Nephron progenitor cell (in vitro differentiated cells): Measurements from ENCODE around the gene ARHGAP9.

Experiments
- DNase-seq: peaks from one replicate; pipeline ENCODE4 v3.0.0; 2021
- H3K27ac Mint-ChIP-seq: 2 replicates; pipeline ENCODE4 v1.8.0; 2021; ENCODE audit warnings: mild to moderate bottlenecking, moderate library complexity, mixed read lengths
- H3K27me3 Mint-ChIP-seq: 2 replicates; pipeline ENCODE4 v1.8.0; 2021; ENCODE audit warnings: mild to moderate bottlenecking, low read depth, mixed read lengths; ENCODE audit not compliant: poor library complexity
- H3K36me3 Mint-ChIP-seq: 2 replicates; pipeline ENCODE4 v1.8.0; 2021; ENCODE audit warnings: low read depth, mixed read lengths
- H3K4me1 Mint-ChIP-seq: 2 replicates; pipeline ENCODE4 v1.8.0; 2021; ENCODE audit warnings: mixed read lengths
- H3K4me3 Mint-ChIP-seq: 2 replicates; pipeline ENCODE4 v1.8.0; 2021; ENCODE audit warnings: mild to moderate bottlenecking, moderate library complexity, mixed read lengths
- H3K9me3 Mint-ChIP-seq: 2 replicates; pipeline ENCODE4 v1.8.0; 2021; ENCODE audit warnings: mild to moderate bottlenecking, moderate library complexity, mixed read lengths
- CTCF ChIP-seq: fragments of 200-600 bp; sonication (generic); IDR thresholded peaks from 2 replicates; pipeline ENCODE4 v1.5.0; 2021; ENCODE audit warnings: antibody characterized with exemption

The ARHGAP9 gene

GRCh38 chr12:57477710-57478681 lies 1.7 kb downstream of the ARHGAP9 start:
- Mint-ChIP-seq H3K9me3 (no peaks in the 10 kb centered on the region), H3K36me3 (no peaks in the 10 kb centered on the region), H3K4me1 (peaks cover 46% of the 10 kb centered on the region), H3K27ac (no peak overlapping the region), H3K4me3 (peak overlapping the region; percentile 28), H3K27me3 (peaks cover 99% of the 10 kb centered on the region)
- no peak for TF ChIP-seq CTCF
- DNase-seq = no peak

GRCh38 chr12:57476993-57477709 lies 2.5 kb downstream of the ARHGAP9 start:
- Mint-ChIP-seq H3K36me3 (no peaks in the 10 kb centered on the region), H3K27ac (no peak overlapping the region), H3K4me3 (peak overlapping the region; percentile 46), H3K9me3 (no peaks in the 10 kb centered on the region), H3K4me1 (peaks cover 46% of the 10 kb centered on the region), H3K27me3 (peaks cover 100% of the 10 kb centered on the region)
- TF ChIP-seq CTCF = no peak
- no peak for DNase-seq

- TF ChIP-seq CTCF = peak; percentile 15
- Mint-ChIP-seq H3K27me3 (peaks cover 99% of the 10 kb centered on the region), H3K27ac (no peak overlapping the region), H3K9me3 (no peaks in the 10 kb centered on the region), H3K4me3 (peak overlapping the region; percentile 61), H3K36me3 (no peaks in the 10 kb centered on the region), H3K4me1 (peaks cover 43% of the 10 kb centered on the region)
- no peak for DNase-seq
These were observed 3.3 kb downstream of the ARHGAP9 start for GRCh38 chr12:57476162-57476992.

GRCh38 chr12:57475271-57476161 lies 4.2 kb downstream of the ARHGAP9 start:
- no peak for TF ChIP-seq CTCF
- H3K4me1 Mint-ChIP-seq = peaks cover 42% of the 10 kb centered on the region
- H3K4me3 Mint-ChIP-seq = peak overlapping the region; percentile 79
- H3K27ac Mint-ChIP-seq = no peak overlapping the region
- DNase-seq = peak; percentile 57
- H3K9me3 Mint-ChIP-seq = no peaks in the 10 kb centered on the region
- H3K27me3 Mint-ChIP-seq = peaks cover 96% of the 10 kb centered on the region
- no peaks in the 10 kb centered on the region for H3K36me3 Mint-ChIP-seq

- peaks cover 91% of the 10 kb centered on the region for H3K27me3 Mint-ChIP-seq
- TF ChIP-seq CTCF = no peak
- no peaks in the 10 kb centered on the region for H3K36me3 Mint-ChIP-seq
- H3K27ac Mint-ChIP-seq = no peak overlapping the region
- peak overlapping the region; percentile 3 for H3K4me3 Mint-ChIP-seq
- no peak for DNase-seq
- peaks cover 42% of the 10 kb centered on the region for H3K4me1 Mint-ChIP-seq
- no peaks in the 10 kb centered on the region for H3K9me3 Mint-ChIP-seq
These were observed 4.8 kb downstream of the ARHGAP9 start for GRCh38 chr12:57474862-57475261.
